ENCODE data around the gene TNFRSF4. TPM values are rescaled to one million over a fixed set of nuclear protein-coding genes. Genes with fewer than 3 reads are reported as not detected.

TNFRSF4 gene
- total RNA-seq, 6 donors from 2014 or later: 0.46 to 15.4 (median 2.4) TPM

DNA sequence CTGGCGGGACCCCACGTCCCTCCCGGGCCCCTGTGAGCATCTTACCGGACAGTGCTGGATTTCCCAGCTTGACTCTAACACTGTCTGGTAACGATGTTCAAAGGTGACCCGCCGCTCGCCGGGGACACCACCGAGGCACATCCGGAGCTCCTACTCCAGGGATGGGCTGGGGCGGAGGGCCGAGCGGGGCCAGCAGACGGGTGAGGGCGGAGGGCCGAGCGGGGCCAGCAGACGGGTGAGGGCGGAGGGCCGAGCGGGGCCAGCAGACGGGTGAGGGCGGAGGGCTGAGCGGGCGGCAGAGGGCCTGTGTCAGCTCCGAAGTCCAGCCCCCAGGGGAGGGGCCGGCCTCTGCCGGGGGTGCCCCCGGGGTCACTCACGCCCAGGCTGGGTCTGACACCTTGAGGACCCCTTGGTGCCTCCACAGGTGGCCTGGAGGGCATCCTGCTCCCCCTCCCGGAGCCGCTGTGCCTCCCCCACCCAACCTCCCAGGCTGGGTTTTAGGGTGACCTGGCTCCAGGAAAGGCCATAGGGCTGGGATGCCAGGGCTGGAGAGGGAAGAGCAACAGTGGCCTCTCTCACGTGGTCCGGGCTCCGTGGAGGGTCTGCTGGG lies 46.0 kb downstream of the TNFRSF4 start:
- Histone ChIP-seq H3K9me3 (no peaks in the 10 kb centered on the region), H3K36me3 (peaks cover 0 to 3% (median 0%) of the 10 kb centered on the region in 4 donors), H3K4me1 (peaks cover 2 to 18% (median 12%) of the 10 kb centered on the region in 4 donors), H3K27ac (peak overlapping the region in 1 of 4 donors; percentile 18), H3K4me3 (peak overlapping the region in 1 of 4 donors; percentile 19), H3K27me3 (peaks cover 0 to 8% (median 0%) of the 10 kb centered on the region in 4 donors)
- peak in 1 of 2 donors; percentile 76 for DNase-seq
- ATAC-seq (ENCODE audit: low FRiP score in 2 of 2): no peak
- 76 to 85% methylated on average over 10 to 26 of the region's 36 CpGs for WGBS, 2 donors
- TF ChIP-seq POLR2AphosphoS5 (IDR thresholded peaks at IDR 0.05) (no peak), POLR2A (IDR thresholded peaks at IDR 0.05) (no peak), EP300 (IDR thresholded peaks at IDR 0.05) (no peak)
- TF ChIP-seq, protein P1, sequence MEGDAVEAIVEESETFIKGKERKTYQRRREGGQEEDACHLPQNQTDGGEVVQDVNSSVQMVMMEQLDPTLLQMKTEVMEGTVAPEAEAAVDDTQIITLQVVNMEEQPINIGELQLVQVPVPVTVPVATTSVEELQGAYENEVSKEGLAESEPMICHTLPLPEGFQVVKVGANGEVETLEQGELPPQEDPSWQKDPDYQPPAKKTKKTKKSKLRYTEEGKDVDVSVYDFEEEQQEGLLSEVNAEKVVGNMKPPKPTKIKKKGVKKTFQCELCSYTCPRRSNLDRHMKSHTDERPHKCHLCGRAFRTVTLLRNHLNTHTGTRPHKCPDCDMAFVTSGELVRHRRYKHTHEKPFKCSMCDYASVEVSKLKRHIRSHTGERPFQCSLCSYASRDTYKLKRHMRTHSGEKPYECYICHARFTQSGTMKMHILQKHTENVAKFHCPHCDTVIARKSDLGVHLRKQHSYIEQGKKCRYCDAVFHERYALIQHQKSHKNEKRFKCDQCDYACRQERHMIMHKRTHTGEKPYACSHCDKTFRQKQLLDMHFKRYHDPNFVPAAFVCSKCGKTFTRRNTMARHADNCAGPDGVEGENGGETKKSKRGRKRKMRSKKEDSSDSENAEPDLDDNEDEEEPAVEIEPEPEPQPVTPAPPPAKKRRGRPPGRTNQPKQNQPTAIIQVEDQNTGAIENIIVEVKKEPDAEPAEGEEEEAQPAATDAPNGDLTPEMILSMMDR (IDR thresholded peaks at IDR 0.05): no peak

GRCh38 chr1:1167398-1167821 lies 46.5 kb downstream of the TNFRSF4 start:
- no peak for TF ChIP-seq POLR2A (IDR thresholded peaks at IDR 0.05)

DNA sequence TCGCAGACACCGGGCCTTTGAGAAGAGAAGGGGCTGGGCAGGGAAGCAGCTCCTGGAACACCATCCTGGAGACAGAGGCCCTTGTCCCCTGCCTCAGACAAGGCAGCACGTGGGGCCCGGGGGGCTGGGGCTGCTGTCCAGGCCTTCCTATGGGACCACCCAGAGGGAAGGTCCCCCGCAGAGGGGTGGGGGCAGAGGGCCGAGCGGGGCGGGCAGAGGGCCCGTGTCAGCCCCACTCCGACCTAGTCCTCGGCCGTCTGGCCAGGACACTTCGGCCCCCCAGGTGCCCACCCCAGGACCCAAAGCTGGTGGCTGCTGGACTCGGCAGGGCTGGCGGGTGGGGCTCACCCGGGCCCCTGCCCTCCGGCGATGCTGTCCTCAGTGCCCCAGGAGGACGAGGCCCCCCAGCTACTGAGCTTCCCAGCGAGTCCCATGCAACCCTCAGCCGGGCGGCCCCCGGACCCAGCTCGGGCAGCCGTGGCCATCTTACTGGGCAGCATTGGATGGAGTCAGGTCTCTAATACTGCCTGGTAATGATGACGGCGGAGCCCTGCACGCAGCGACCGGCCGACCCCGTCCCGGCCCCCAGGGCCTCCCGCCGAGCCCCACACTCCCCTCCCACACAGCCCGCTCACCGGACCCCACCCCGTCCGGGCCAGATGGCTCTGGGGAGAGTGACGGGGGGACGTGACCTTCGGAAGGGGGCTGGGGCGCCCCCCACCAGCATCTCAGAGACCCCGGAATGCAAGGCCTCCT lies 47.1 kb downstream of the TNFRSF4 start:
- H3K9me3 ChIP-seq: no peaks in the 10 kb centered on the region
- no peak overlapping the region for H3K27ac ChIP-seq
- TF ChIP-seq, protein P1 (IDR thresholded peaks at IDR 0.05): no peak
- no peak for TF ChIP-seq POLR2A (IDR thresholded peaks at IDR 0.05)
- TF ChIP-seq EP300 (IDR thresholded peaks at IDR 0.05): no peak
- no peak for TF ChIP-seq POLR2AphosphoS5 (IDR thresholded peaks at IDR 0.05)
- H3K4me3 ChIP-seq: no peak overlapping the region
- peaks cover 2 to 18% (median 14%) of the 10 kb centered on the region in 4 donors for H3K4me1 ChIP-seq
- ATAC-seq (ENCODE audit: low FRiP score in 2 of 2) (no peak), DNase-seq (peak in 1 of 2 donors; percentile 82)
- 85% methylated on average over 12 to 32 of the region's 44 CpGs for WGBS, 2 donors
- H3K27me3 ChIP-seq: peaks cover 0 to 8% (median 0%) of the 10 kb centered on the region in 4 donors
- peaks cover 0 to 3% (median 0%) of the 10 kb centered on the region in 4 donors for H3K36me3 ChIP-seq

More at GRCh38 chr1:1167398-1167821, 46.5 kb downstream of the TNFRSF4 start:
- no peak for ATAC-seq (ENCODE audit: low FRiP score in 2 of 2)
- peaks cover 0 to 3% (median 0%) of the 10 kb centered on the region in 4 donors for H3K36me3 ChIP-seq
- no peaks in the 10 kb centered on the region for H3K9me3 ChIP-seq
- H3K27ac ChIP-seq: peak overlapping the region in 1 of 4 donors; percentile 18
- DNase-seq: peak in 1 of 2 donors; percentile 70
- H3K4me3 ChIP-seq: peak overlapping the region in 1 of 4 donors; percentile 19
- WGBS, 2 donors: 45 to 53% methylated on average over 2 to 13 of the region's 20 CpGs
- H3K27me3 ChIP-seq: peaks cover 0 to 8% (median 0%) of the 10 kb centered on the region in 4 donors
- peaks cover 2 to 18% (median 12%) of the 10 kb centered on the region in 4 donors for H3K4me1 ChIP-seq

GRCh38 chr1:1165900-1166421 lies 48.0 kb downstream of the TNFRSF4 start:
- Histone ChIP-seq H3K27me3 (peaks cover 0 to 8% (median 0%) of the 10 kb centered on the region in 4 donors), H3K4me3 (peak overlapping the region in 1 of 4 donors; percentile 58), H3K9me3 (no peaks in the 10 kb centered on the region), H3K36me3 (peaks cover 0 to 3% (median 0%) of the 10 kb centered on the region in 4 donors), H3K4me1 (peaks cover 2 to 18% (median 14%) of the 10 kb centered on the region in 4 donors), H3K27ac (no peak overlapping the region)
- ATAC-seq (ENCODE audit: low FRiP score in 2 of 2) (no peak), DNase-seq (peak in 1 of 2 donors; percentile 77)
- WGBS, 2 donors: 66 to 68% methylated on average over 17 to 19 of the region's 23 CpGs
- TF ChIP-seq, protein P1 (IDR thresholded peaks at IDR 0.05): no peak
- no peak for TF ChIP-seq EP300 (IDR thresholded peaks at IDR 0.05)
- TF ChIP-seq POLR2AphosphoS5 (IDR thresholded peaks at IDR 0.05): no peak
- TF ChIP-seq POLR2A (IDR thresholded peaks at IDR 0.05): no peak

DNA sequence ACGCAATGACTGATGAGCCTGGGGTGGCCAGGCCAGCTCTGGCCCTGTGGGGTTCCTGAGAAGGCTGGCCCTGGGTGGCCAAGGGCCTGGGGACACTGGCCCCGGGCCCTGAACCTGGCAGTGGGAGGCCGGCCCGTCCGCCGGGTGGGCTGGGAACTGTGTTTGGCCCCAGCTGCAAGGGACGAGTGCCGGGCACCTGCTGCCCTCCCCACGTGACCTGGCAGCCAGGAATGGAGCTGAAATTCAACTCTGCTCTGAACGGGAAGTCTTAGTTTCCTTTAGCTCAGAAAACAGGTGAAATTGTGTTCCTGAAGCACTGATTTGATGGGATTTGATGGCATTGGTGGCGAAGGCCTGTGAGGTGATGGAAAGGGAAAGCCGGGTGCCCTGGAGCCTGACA lies 48.5 kb downstream of the TNFRSF4 start:
- Histone ChIP-seq H3K4me3 (peak overlapping the region in 2 of 4 donors; percentile 57 to 58), H3K9me3 (no peaks in the 10 kb centered on the region), H3K27ac (peak overlapping the region in 1 of 4 donors; percentile 42), H3K36me3 (peaks cover 0 to 3% (median 0%) of the 10 kb centered on the region in 4 donors), H3K27me3 (peaks cover 0 to 8% (median 0%) of the 10 kb centered on the region in 4 donors), H3K4me1 (peaks cover 2 to 18% (median 14%) of the 10 kb centered on the region in 4 donors)
- WGBS, 2 donors: 77 to 90% methylated on average over 6 to 12 of the region's 12 CpGs
- ATAC-seq (ENCODE audit: low FRiP score in 2 of 2): no peak
- TF ChIP-seq POLR2AphosphoS5 (IDR thresholded peaks at IDR 0.05) (no peak), POLR2A (IDR thresholded peaks at IDR 0.05) (no peak), EP300 (IDR thresholded peaks at IDR 0.05) (no peak)
- TF ChIP-seq, protein P1 (IDR thresholded peaks at IDR 0.05): no peak
- peak in 1 of 2 donors; percentile 62 for DNase-seq

Data from upper lobe of left lung (tissue), 6 donors.